HepG2 (cell line): ENCODE measurements around the gene DPEP2NB. TPM values are rescaled to one million over a fixed set of nuclear protein-coding genes. Genes with fewer than 3 reads are reported as not detected.

Source experiments
- BRCA1 ChIP-seq: sonication (generic); formaldehyde crosslinking; IDR thresholded peaks from 2 replicates; pipeline ENCODE4 v1.4.0; 2020; ENCODE audit warnings: missing genetic modification reagents
- ETV6 ChIP-seq: sonication (generic); formaldehyde crosslinking; conservative IDR thresholded peaks from 2 replicates; pipeline ENCODE4 v1.4.0; 2020; ENCODE audit warnings: missing genetic modification reagents
- EZH2 ChIP-seq: conservative IDR thresholded peaks from 2 replicates; pipeline ENCODE4 v1.6.1; 2012; ENCODE audit warnings: mild to moderate bottlenecking, low read depth, low read length, moderate library complexity
- KLF13 ChIP-seq: sonication (generic); formaldehyde crosslinking; IDR thresholded peaks from 2 replicates; pipeline ENCODE4 v1.4.0; 2020; ENCODE audit warnings: mild to moderate bottlenecking, missing genetic modification reagents
- KMT2A ChIP-seq: sonication (generic); formaldehyde crosslinking; IDR thresholded peaks from 2 replicates; pipeline ENCODE4 v1.4.0; 2020; ENCODE audit warnings: missing genetic modification reagents
- PRPF4 ChIP-seq: fragments of 200-400 bp; formaldehyde crosslinking; IDR thresholded peaks from 2 replicates; pipeline ENCODE4 v1.6.1; 2016; ENCODE audit warnings: low read length, low read depth; ENCODE audit not compliant: poor library complexity, severe bottlenecking
- SMYD3 ChIP-seq: sonication (generic); formaldehyde crosslinking; IDR thresholded peaks from 2 replicates; pipeline ENCODE4 v1.8.1; 2023; ENCODE audit warnings: mild to moderate bottlenecking, missing genetic modification reagents
- SUZ12 ChIP-seq: fragments of 150-350 bp; IDR thresholded peaks from 2 replicates; pipeline ENCODE4 v1.6.1; 2014; ENCODE audit warnings: low read depth, low read length
- TAF1 ChIP-seq: sonication (generic); formaldehyde crosslinking; IDR thresholded peaks from 2 replicates; pipeline ENCODE4 v1.4.0; 2020; ENCODE audit warnings: missing genetic modification reagents
- ZBTB8A ChIP-seq: sonication (generic); formaldehyde crosslinking; IDR thresholded peaks from 2 replicates; pipeline ENCODE4 v1.4.0; 2020; ENCODE audit warnings: mild to moderate bottlenecking, low read depth, missing genetic modification reagents, borderline replicate concordance
- ZC3H4 ChIP-seq: sonication (generic); formaldehyde crosslinking; IDR thresholded peaks from 2 replicates; pipeline ENCODE4 v1.4.0; 2020; ENCODE audit warnings: missing genetic modification reagents, borderline replicate concordance
- ZFP91 ChIP-seq: sonication (generic); formaldehyde crosslinking; IDR thresholded peaks from 2 replicates; pipeline ENCODE4 v1.9.0; 2022; ENCODE audit warnings: missing genetic modification reagents, mild to moderate bottlenecking, borderline replicate concordance
- ZMYM3 ChIP-seq: sonication (generic); formaldehyde crosslinking; IDR thresholded peaks from 2 replicates; pipeline ENCODE4 v1.5.1; 2020; ENCODE audit warnings: mild to moderate bottlenecking, missing genetic modification reagents
- ZNF292 ChIP-seq: sonication (generic); formaldehyde crosslinking; IDR thresholded peaks from 2 replicates; pipeline ENCODE4 v1.8.1; 2022; ENCODE audit warnings: mild to moderate bottlenecking, low read depth, missing genetic modification reagents, borderline replicate concordance
- ZNF609 ChIP-seq: sonication (generic); formaldehyde crosslinking; IDR thresholded peaks from 2 replicates; pipeline ENCODE4 v1.4.0; 2020; ENCODE audit warnings: mild to moderate bottlenecking, missing genetic modification reagents, borderline replicate concordance
- ZNF770 ChIP-seq: sonication (generic); formaldehyde crosslinking; IDR thresholded peaks from 2 replicates; pipeline ENCODE4 v1.5.0; 2020; ENCODE audit warnings: mild to moderate bottlenecking, missing genetic modification reagents
- ZSCAN22 ChIP-seq: sonication (generic); formaldehyde crosslinking; IDR thresholded peaks from 2 replicates; pipeline ENCODE4 v1.4.0; 2020; ENCODE audit warnings: mild to moderate bottlenecking, missing genetic modification reagents
- polyA plus RNA-seq, 8 experiments: library from polyadenylated mRNA; depleted of rRNA in 3 of 8; stranded (reverse) in 7 of 8; unstranded in 1 of 8; fragments of >200 nt; fragmentation: Illumina TruSeq in 4 of 8; extraction: Trizol in 4 of 8; gene quantifications; 2 replicates each; pipeline versions ENCODE4 v1.2.1 to v1.2.3, GENCODE V29; 2011 to 2016; ENCODE audit warnings: low read depth in 4 of 8, missing spikeins in 1 of 8, mixed read lengths in 1 of 8; ENCODE audit not compliant: insufficient read depth in 1 of 8
- total RNA-seq, 5 experiments: library from RNA; depleted of rRNA; stranded (reverse); fragments of >200 nt; fragmentation: Illumina TruSeq; extraction: Trizol; gene quantifications; 2 replicates each; pipeline ENCODE4 v1.2.3, GENCODE V29; 2016; ENCODE audit warnings: low read depth in 1 of 5
- TF ChIP-seq, protein P1 (sequence below): sonication (generic); formaldehyde crosslinking; IDR thresholded peaks from 2 replicates; pipeline ENCODE4 v1.4.0; 2020; ENCODE audit warnings: missing genetic modification reagents

Gene DPEP2NB
- total and polyA plus RNA-seq, 2 of the 13 experiments (the other 11 are each of a cell fraction or from before 2014, with no cell fraction given) = not detected

GRCh38 chr16:67993207-67994039, 22.3 kb downstream of the DPEP2NB start (continued):
- TF ChIP-seq TAF1 (CRISPR knock-in tag) (peak; percentile 44; the same call in 1 of the 2 replicates), ZNF609 (peak; percentile 61; the same call in 1 of the 2 replicates), ZNF770 (CRISPR knock-in tag) (peak; percentile 68; the same call in 1 of the 2 replicates), ZBTB8A (CRISPR knock-in tag) (no peak), ZNF292 (CRISPR knock-in tag) (peak; percentile 41; the same call in 1 of the 2 replicates), ZC3H4 (CRISPR knock-in tag) (peak; percentile 44; the same call in 1 of the 2 replicates), ZFP91 (peak; percentile 86), SMYD3 (CRISPR knock-in tag) (no peak), PRPF4 (no peak), ETV6 (CRISPR knock-in tag) (peak; percentile 83; the same call in 1 of the 2 replicates), BRCA1 (CRISPR knock-in tag) (no peak), KLF13 (no peak), KMT2A (CRISPR knock-in tag) (peak; percentile 78), ZMYM3 (CRISPR knock-in tag) (peak; percentile 71), SUZ12 (no peak), ZSCAN22 (CRISPR knock-in tag) (no peak), EZH2 (no peak)
- TF ChIP-seq, protein P1, sequence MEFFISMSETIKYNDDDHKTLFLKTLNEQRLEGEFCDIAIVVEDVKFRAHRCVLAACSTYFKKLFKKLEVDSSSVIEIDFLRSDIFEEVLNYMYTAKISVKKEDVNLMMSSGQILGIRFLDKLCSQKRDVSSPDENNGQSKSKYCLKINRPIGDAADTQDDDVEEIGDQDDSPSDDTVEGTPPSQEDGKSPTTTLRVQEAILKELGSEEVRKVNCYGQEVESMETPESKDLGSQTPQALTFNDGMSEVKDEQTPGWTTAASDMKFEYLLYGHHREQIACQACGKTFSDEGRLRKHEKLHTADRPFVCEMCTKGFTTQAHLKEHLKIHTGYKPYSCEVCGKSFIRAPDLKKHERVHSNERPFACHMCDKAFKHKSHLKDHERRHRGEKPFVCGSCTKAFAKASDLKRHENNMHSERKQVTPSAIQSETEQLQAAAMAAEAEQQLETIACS = peak; percentile 62; the same call in 1 of the 2 replicates
